Measurements from ENCODE around the gene ARHGEF4.

The ARHGEF4 gene

GRCh38 chr2:131014141-131014540 lies 177.4 kb downstream of the ARHGEF4 start:
- no peak for DNase-seq (ENCODE audit: low read depth)

- DNase-seq (ENCODE audit: low read depth): no peak
These were observed 179.1 kb downstream of the ARHGEF4 start for GRCh38 chr2:131015764-131016163.

- DNase-seq (ENCODE audit: low read depth): no peak
These were observed 180.4 kb downstream of the ARHGEF4 start for GRCh38 chr2:131016826-131017741.

GRCh38 chr2:131022731-131023130 lies 186.0 kb downstream of the ARHGEF4 start:
- DNase-seq (ENCODE audit: low read depth): no peak

GRCh38 chr2:131023758-131024157 lies 187.0 kb downstream of the ARHGEF4 start:
- DNase-seq (ENCODE audit: low read depth): no peak

GRCh38 chr2:131026919-131027318 lies 190.2 kb downstream of the ARHGEF4 start:
- DNase-seq (ENCODE audit: low read depth): no peak

- no peak for DNase-seq (ENCODE audit: low read depth)
These were observed 191.1 kb downstream of the ARHGEF4 start for GRCh38 chr2:131027566-131028528.

- DNase-seq (ENCODE audit: low read depth): no peak
These were observed 193.1 kb downstream of the ARHGEF4 start for GRCh38 chr2:131029812-131030211.

GRCh38 chr2:131030478-131030971 lies 193.8 kb downstream of the ARHGEF4 start:
- no peak for DNase-seq (ENCODE audit: low read depth)

GRCh38 chr2:131031431-131031841 lies 194.7 kb downstream of the ARHGEF4 start:
- no peak for DNase-seq (ENCODE audit: low read depth)

- DNase-seq (ENCODE audit: low read depth): no peak
These were observed 195.2 kb downstream of the ARHGEF4 start for GRCh38 chr2:131031875-131032274.

GRCh38 chr2:131032393-131032836 lies 195.7 kb downstream of the ARHGEF4 start:
- no peak for DNase-seq (ENCODE audit: low read depth)

GRCh38 chr2:131033786-131034121 lies 197.0 kb downstream of the ARHGEF4 start:
- DNase-seq (ENCODE audit: low read depth): no peak

GRCh38 chr2:131034122-131035051 lies 197.7 kb downstream of the ARHGEF4 start:
- DNase-seq (ENCODE audit: low read depth): no peak

- DNase-seq (ENCODE audit: low read depth): no peak
These were observed 198.6 kb downstream of the ARHGEF4 start for GRCh38 chr2:131035112-131035825.

GRCh38 chr2:131035826-131036231 lies 199.1 kb downstream of the ARHGEF4 start:
- DNase-seq (ENCODE audit: low read depth): no peak

GRCh38 chr2:131036269-131036668 lies 199.6 kb downstream of the ARHGEF4 start:
- no peak for DNase-seq (ENCODE audit: low read depth)

- no peak for DNase-seq (ENCODE audit: low read depth)
These were observed 200.1 kb downstream of the ARHGEF4 start for GRCh38 chr2:131036696-131037397.

- no peak for DNase-seq (ENCODE audit: low read depth)
These were observed 200.9 kb downstream of the ARHGEF4 start for GRCh38 chr2:131037398-131038257.

Data from activated T-cell treated with anti-CD3 and anti-CD28 coated beads for 1 hour (primary cell).